ENCODE data around the gene PLEKHM2.

The PLEKHM2 gene

DNA sequence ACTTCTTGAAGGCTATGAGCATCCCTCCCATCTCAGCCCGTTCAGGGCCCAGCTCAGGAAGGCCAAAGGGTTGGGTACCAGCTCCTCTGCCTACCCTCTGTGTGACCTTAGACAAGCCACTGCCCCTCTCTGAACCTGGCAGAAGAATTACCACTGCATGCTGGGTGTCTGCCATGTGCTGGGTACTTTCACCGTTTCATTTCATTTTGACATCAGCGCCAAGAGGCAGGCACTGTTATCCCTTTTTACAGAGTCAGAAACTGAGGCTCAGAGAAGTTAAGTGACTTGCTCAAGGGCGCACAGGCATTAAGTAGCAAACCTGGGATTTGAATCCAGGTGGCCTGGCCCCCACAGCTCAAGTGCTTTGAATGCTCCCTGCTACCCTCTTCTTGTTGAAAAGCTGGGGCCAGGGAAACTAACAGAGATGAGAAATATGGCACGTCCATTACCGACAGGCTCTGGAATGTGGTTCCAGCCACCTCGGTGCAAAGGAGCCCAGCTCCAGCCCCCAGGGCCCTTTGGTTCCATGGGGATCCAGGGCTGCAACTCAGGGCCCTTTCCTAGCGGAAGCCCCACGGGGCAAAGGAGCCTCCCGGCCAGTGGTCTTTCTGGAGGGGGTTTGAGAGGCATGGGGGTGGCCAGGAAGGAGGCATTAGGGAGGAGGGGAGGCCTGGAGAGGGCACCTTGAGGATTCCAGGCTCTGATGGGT lies 64.7 kb downstream of the PLEKHM2 start:
- TF ChIP-seq, protein P1, sequence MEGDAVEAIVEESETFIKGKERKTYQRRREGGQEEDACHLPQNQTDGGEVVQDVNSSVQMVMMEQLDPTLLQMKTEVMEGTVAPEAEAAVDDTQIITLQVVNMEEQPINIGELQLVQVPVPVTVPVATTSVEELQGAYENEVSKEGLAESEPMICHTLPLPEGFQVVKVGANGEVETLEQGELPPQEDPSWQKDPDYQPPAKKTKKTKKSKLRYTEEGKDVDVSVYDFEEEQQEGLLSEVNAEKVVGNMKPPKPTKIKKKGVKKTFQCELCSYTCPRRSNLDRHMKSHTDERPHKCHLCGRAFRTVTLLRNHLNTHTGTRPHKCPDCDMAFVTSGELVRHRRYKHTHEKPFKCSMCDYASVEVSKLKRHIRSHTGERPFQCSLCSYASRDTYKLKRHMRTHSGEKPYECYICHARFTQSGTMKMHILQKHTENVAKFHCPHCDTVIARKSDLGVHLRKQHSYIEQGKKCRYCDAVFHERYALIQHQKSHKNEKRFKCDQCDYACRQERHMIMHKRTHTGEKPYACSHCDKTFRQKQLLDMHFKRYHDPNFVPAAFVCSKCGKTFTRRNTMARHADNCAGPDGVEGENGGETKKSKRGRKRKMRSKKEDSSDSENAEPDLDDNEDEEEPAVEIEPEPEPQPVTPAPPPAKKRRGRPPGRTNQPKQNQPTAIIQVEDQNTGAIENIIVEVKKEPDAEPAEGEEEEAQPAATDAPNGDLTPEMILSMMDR (IDR thresholded peaks at IDR 0.05; ENCODE audit: low read depth, low read length, poor library complexity, severe bottlenecking): no peak
- no peak for TF ChIP-seq EZH2phosphoT487 (IDR thresholded peaks at IDR 0.05; ENCODE audit: borderline replicate concordance, low read length)
- Histone ChIP-seq H3K9me2 (replicated peaks; ENCODE audit: control insufficient read depth, low read length) (no peaks in the 10 kb centered on the region), H3F3A (ENCODE audit: control insufficient read depth, insufficient read depth) (no peaks in the 10 kb centered on the region), H3K36me3 (ENCODE audit: control insufficient read depth, low read length) (no peaks in the 10 kb centered on the region), H3K9me3 (ENCODE audit: control insufficient read depth, insufficient read depth, low read length) (no peaks in the 10 kb centered on the region), H3K4me1 (ENCODE audit: control insufficient read depth, low read length) (no peaks in the 10 kb centered on the region), H3K27me3 (ENCODE audit: control insufficient read depth, low read length) (no peaks in the 10 kb centered on the region), H4K20me1 (ENCODE audit: control insufficient read depth, insufficient read depth, low read depth, low read length) (no peaks in the 10 kb centered on the region), H3K27ac (ENCODE audit: low read depth, low read length) (no peak overlapping the region), H3K79me2 (ENCODE audit: control insufficient read depth, low read length) (no peaks in the 10 kb centered on the region), H3K4me3 (ENCODE audit: low read length) (no peak overlapping the region), H3K4me2 (ENCODE audit: low read length) (no peak overlapping the region)

- Histone ChIP-seq H3K27me3 (ENCODE audit: control insufficient read depth, low read length) (no peaks in the 10 kb centered on the region), H3K4me1 (ENCODE audit: control insufficient read depth, low read length) (no peaks in the 10 kb centered on the region), H3K9me3 (ENCODE audit: control insufficient read depth, insufficient read depth, low read length) (no peaks in the 10 kb centered on the region), H3K4me2 (ENCODE audit: low read length) (no peak overlapping the region), H3K36me3 (ENCODE audit: control insufficient read depth, low read length) (no peaks in the 10 kb centered on the region), H4K20me1 (ENCODE audit: control insufficient read depth, insufficient read depth, low read depth, low read length) (no peaks in the 10 kb centered on the region), H3K4me3 (ENCODE audit: low read length) (no peak overlapping the region), H3K9me2 (replicated peaks; ENCODE audit: control insufficient read depth, low read length) (no peaks in the 10 kb centered on the region), H3K79me2 (ENCODE audit: control insufficient read depth, low read length) (no peaks in the 10 kb centered on the region), H3K27ac (ENCODE audit: low read depth, low read length) (no peak overlapping the region), H3F3A (ENCODE audit: control insufficient read depth, insufficient read depth) (no peaks in the 10 kb centered on the region)
- TF ChIP-seq EZH2phosphoT487 (IDR thresholded peaks at IDR 0.05; ENCODE audit: borderline replicate concordance, low read length): no peak
- TF ChIP-seq, protein P1 (IDR thresholded peaks at IDR 0.05; ENCODE audit: low read depth, low read length, poor library complexity, severe bottlenecking): no peak
Observed at GRCh38 chr1:15749399-15750291, 65.5 kb downstream of the PLEKHM2 start.

GRCh38 chr1:15750924-15751323 lies 66.8 kb downstream of the PLEKHM2 start:
- Histone ChIP-seq H3K36me3 (ENCODE audit: control insufficient read depth, low read length) (no peaks in the 10 kb centered on the region), H3K4me2 (ENCODE audit: low read length) (no peak overlapping the region)

More at GRCh38 chr1:15750924-15751323, 66.8 kb downstream of the PLEKHM2 start:
- H4K20me1 ChIP-seq (ENCODE audit: control insufficient read depth, insufficient read depth, low read depth, low read length): no peaks in the 10 kb centered on the region
- no peaks in the 10 kb centered on the region for H3K79me2 ChIP-seq (ENCODE audit: control insufficient read depth, low read length)
- no peaks in the 10 kb centered on the region for H3K9me3 ChIP-seq (ENCODE audit: control insufficient read depth, insufficient read depth, low read length)
- no peaks in the 10 kb centered on the region for H3K4me1 ChIP-seq (ENCODE audit: control insufficient read depth, low read length)
- peaks cover 9% of the 10 kb centered on the region for H3K27me3 ChIP-seq (ENCODE audit: control insufficient read depth, low read length)
- no peaks in the 10 kb centered on the region for H3F3A ChIP-seq (ENCODE audit: control insufficient read depth, insufficient read depth)
- no peak overlapping the region for H3K4me3 ChIP-seq (ENCODE audit: low read length)
- TF ChIP-seq EZH2phosphoT487 (IDR thresholded peaks at IDR 0.05; ENCODE audit: borderline replicate concordance, low read length): no peak
- TF ChIP-seq, protein P1 (IDR thresholded peaks at IDR 0.05; ENCODE audit: low read depth, low read length, poor library complexity, severe bottlenecking): no peak
- H3K27ac ChIP-seq (ENCODE audit: low read depth, low read length): no peak overlapping the region
- no peaks in the 10 kb centered on the region for H3K9me2 ChIP-seq (replicated peaks; ENCODE audit: control insufficient read depth, low read length)

All from DOHH2 (cell line).